Panc1 (cell line): ENCODE results near the gene MAGOH.

Experiments
- SIN3A ChIP-seq: IDR thresholded peaks from 2 replicates; pipeline ENCODE4 v1.6.1; 2012; ENCODE audit warnings: low read depth, mild to moderate bottlenecking, low read length, moderate library complexity, borderline replicate concordance; ENCODE audit not compliant: insufficient read depth
- TF ChIP-seq, protein P1 (sequence below): fragments of 450-650 bp; IDR thresholded peaks from 2 replicates; pipeline ENCODE4 v1.5.1; 2017; ENCODE audit warnings: mild to moderate bottlenecking

DNA sequence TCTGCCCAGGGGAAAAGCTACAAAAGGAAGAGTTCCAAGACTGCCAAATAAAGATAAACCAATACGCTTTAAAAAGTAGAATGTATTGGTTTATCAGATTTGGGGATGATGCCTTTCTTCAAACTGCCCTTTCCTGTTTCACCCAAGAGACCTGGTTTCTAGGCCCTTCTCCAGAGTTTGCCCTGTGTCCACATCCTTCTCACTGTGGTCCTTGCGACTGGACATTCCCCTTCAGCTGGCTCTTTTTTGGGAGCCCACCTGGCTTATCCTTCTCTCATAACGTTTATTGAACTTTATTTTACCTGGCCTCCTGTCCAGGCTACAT is 17.4 kb downstream of the MAGOH start:
- TF ChIP-seq, protein P1, sequence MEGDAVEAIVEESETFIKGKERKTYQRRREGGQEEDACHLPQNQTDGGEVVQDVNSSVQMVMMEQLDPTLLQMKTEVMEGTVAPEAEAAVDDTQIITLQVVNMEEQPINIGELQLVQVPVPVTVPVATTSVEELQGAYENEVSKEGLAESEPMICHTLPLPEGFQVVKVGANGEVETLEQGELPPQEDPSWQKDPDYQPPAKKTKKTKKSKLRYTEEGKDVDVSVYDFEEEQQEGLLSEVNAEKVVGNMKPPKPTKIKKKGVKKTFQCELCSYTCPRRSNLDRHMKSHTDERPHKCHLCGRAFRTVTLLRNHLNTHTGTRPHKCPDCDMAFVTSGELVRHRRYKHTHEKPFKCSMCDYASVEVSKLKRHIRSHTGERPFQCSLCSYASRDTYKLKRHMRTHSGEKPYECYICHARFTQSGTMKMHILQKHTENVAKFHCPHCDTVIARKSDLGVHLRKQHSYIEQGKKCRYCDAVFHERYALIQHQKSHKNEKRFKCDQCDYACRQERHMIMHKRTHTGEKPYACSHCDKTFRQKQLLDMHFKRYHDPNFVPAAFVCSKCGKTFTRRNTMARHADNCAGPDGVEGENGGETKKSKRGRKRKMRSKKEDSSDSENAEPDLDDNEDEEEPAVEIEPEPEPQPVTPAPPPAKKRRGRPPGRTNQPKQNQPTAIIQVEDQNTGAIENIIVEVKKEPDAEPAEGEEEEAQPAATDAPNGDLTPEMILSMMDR: no peak
- no peak for TF ChIP-seq SIN3A
